Esophagus muscularis mucosa (tissue), 4 donors: ENCODE measurements around the gene STYXL2.

Source experiments
- EP300 ChIP-seq: sonication (generic); formaldehyde crosslinking; IDR thresholded peaks from one replicate; pipeline ENCODE4 v1.6.1; 2017; ENCODE audit warnings: antibody characterized with exemption
- POLR2A ChIP-seq: fragments of 450-650 bp; IDR thresholded peaks from one replicate; pipeline ENCODE4 v1.6.1; 2017; ENCODE audit warnings: antibody characterized with exemption, moderate library complexity, mild to moderate bottlenecking, low read depth
- TF ChIP-seq, protein P1 (sequence below), 3 experiments: fragments of 200-600 bp in 2 of 3; fragments of 450-650 bp in 1 of 3; sonication (generic) in 2 of 3; IDR thresholded peaks; one replicate each; pipeline ENCODE4 v1.5.1; 2017 to 2019; ENCODE audit warnings: antibody characterized with exemption in 3 of 3, mild to moderate bottlenecking in 2 of 3, moderate library complexity in 1 of 3

DNA sequence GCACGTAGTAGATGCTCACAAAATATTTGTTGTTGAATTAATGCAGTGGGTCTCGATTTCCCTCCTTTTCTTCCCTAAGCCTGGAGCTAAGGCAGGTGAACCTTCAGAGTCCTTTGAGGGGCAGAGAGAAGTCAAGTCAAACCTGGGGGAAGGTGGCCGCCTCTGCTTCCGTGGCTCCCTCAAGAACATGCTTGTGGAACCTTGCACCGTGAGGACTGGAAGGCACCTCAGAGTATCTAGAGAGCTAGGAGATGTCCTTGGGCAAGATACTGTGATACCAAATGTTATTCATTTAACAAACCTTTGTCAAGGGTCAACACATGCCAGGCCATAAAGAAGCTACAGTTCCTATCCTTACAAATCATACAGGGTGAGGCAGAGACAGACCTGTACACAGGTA lies 42.0 kb upstream of the STYXL2 start:
- TF ChIP-seq, protein P1, sequence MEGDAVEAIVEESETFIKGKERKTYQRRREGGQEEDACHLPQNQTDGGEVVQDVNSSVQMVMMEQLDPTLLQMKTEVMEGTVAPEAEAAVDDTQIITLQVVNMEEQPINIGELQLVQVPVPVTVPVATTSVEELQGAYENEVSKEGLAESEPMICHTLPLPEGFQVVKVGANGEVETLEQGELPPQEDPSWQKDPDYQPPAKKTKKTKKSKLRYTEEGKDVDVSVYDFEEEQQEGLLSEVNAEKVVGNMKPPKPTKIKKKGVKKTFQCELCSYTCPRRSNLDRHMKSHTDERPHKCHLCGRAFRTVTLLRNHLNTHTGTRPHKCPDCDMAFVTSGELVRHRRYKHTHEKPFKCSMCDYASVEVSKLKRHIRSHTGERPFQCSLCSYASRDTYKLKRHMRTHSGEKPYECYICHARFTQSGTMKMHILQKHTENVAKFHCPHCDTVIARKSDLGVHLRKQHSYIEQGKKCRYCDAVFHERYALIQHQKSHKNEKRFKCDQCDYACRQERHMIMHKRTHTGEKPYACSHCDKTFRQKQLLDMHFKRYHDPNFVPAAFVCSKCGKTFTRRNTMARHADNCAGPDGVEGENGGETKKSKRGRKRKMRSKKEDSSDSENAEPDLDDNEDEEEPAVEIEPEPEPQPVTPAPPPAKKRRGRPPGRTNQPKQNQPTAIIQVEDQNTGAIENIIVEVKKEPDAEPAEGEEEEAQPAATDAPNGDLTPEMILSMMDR (IDR thresholded peaks at IDR 0.05): no peak
- no peak for TF ChIP-seq POLR2A
- TF ChIP-seq EP300: no peak
